RWPE1 (cell line): ENCODE data around the gene TSACC.
A peak's percentile ranks its signal among the peaks of the same experiment; 100 is the strongest.

Source experiments
- CTCF ChIA-PET: fragments of 350-600 bp; sonication (Branson Sonifier 250); formaldehyde crosslinking; extraction: SDS; loops from one replicate; lab custom pipeline; 2021; lab: Yijun Ruan, JAX
- POLR2A ChIA-PET: fragments of 400-600 bp; formaldehyde crosslinking; extraction: SDS; loops from one replicate; lab custom pipeline; 2020; ENCODE audit warnings: antibody characterized with exemption; ENCODE audit not compliant: low non-redundant PET; lab: Yijun Ruan, JAX
- DNase-seq: peaks from one replicate; pipeline ENCODE4 v3.0.0; 2012; ENCODE audit warnings: low spot score
- H3K27ac ChIP-seq: fragments of 450-650 bp; 2 replicates; pipeline ENCODE4 v1.5.1; 2017
- TF ChIP-seq, protein P1 (sequence below): fragments of 450-650 bp; conservative IDR thresholded peaks from 2 replicates; pipeline ENCODE4 v1.5.1; 2017; ENCODE audit warnings: low read depth, mild to moderate bottlenecking

The TSACC gene

DNA sequence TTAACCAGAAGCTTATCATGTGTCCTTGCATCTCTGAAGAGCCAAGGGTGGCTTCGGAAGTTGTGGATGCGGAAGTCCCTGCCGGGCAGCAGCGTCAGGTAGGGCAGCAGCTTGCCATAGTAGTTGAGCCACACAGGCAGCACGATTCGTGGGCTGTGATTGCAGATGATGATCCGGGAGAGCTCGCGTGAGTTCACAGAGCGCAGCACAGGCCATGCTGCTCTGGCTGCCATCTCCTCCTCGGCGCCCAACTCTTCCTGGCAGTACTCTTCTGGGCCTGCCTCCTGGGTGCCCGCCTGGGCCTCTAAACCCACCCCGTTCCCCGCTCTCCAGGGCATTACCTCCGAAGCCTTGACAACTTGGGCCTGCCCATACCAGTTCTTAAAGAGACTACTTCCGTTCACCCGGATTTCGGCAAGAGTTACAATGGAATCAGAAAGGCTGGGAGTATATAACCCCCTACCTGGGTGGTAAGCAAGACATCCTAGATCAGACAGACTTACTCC lies 39.4 kb upstream of the TSACC start, which contains the start of gene VHLL:
TSS of gene VHLL (minus strand) at position 456 of the 506 bp plus-strand sequence. CDS start at position 338, 118 bp downstream.
- POLR2A ChIA-PET = no interaction called here
- peak within 1 kb of the TSS; percentile 4; the same call in 1 of the 2 replicates for H3K27ac ChIP-seq
- DNase-seq = no peak
- TF ChIP-seq, protein P1, sequence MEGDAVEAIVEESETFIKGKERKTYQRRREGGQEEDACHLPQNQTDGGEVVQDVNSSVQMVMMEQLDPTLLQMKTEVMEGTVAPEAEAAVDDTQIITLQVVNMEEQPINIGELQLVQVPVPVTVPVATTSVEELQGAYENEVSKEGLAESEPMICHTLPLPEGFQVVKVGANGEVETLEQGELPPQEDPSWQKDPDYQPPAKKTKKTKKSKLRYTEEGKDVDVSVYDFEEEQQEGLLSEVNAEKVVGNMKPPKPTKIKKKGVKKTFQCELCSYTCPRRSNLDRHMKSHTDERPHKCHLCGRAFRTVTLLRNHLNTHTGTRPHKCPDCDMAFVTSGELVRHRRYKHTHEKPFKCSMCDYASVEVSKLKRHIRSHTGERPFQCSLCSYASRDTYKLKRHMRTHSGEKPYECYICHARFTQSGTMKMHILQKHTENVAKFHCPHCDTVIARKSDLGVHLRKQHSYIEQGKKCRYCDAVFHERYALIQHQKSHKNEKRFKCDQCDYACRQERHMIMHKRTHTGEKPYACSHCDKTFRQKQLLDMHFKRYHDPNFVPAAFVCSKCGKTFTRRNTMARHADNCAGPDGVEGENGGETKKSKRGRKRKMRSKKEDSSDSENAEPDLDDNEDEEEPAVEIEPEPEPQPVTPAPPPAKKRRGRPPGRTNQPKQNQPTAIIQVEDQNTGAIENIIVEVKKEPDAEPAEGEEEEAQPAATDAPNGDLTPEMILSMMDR = no peak
- CTCF ChIA-PET = interaction anchor here (1.2 kb wide), 1 partner anchor 74 kb away, joined by 5 read pairs; no protein-coding TSS in a partner anchor

DNA sequence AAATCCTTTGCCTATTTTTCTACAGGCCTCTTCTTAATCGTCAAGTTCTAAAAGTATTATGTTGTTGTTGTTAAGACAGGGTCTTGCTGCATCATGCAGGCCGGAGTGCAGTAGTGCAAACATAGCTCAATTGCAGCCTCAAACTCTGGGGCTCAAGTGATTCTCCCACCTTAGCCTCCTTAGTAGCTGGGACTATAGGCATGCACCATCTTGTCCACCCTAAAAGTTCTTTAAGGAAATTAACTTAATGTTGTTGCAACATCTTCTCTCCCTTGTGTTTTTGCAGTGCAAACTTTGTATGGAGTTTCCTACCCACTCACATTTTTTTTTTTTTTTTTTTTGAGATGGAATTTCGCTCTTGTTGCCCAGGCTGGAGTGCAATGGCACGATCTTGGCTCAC lies 35.1 kb upstream of the TSACC start:
- ChIA-PET POLR2A (interaction anchor here (0.7 kb wide), 1 partner anchor 19 kb away, joined by 8 read pairs; no protein-coding TSS in a partner anchor), CTCF (interaction anchor here (0.6 kb wide), 1 partner anchor 28 kb away, joined by 3 read pairs; no protein-coding TSS in a partner anchor)
- TF ChIP-seq, protein P1 = no peak
- H3K27ac ChIP-seq = peak overlapping the region; percentile 72
- DNase-seq = no peak

DNA sequence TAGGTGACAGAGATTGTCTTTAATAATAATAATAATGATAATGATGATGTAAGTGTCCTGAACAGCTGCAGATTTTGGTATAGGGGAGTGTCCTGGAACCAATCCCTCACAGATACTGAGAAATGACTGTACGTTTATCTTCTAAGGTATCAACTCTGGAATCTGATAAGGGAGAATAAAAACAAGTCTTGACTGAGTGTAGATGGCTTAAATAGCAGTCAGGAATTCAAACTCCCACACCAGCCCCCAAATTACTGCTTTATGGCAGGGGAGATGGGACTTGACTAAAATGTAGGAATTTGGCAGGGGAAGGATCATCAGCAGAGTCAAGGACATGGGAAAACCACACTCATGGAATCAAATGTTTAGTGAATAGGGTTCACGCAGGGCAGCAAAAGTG lies 33.1 kb upstream of the TSACC start:
- CTCF ChIA-PET = interaction anchor here (0.6 kb wide), 1 partner anchor 44 kb away, joined by 4 read pairs; no protein-coding TSS in a partner anchor
- TF ChIP-seq, protein P1 = no peak
- POLR2A ChIA-PET = no interaction called here
- no peak for DNase-seq
- H3K27ac ChIP-seq = peak overlapping the region; percentile 54

DNA sequence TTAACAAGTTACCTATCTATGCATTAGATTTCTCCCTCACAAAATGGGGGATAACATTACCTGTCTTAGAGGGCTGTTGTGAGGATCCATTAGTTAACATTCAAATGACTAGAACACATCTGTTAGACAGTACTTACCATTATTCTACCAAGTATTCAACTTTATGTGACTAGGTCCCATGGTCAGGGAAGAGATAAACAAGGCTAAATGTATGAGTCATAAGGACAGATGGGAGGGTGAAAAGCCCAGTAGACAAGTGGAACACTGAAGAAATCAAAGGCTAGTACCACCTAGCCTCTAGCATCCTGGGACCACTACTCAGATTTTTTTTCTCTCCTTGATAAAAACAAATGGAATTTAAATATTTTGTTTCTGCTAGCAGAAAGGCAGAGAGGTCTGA lies 30.2 kb upstream of the TSACC start:
- TF ChIP-seq, protein P1 = no peak
- CTCF ChIA-PET = no interaction called here
- POLR2A ChIA-PET = no interaction called here
- DNase-seq = no peak
- H3K27ac ChIP-seq = no peak overlapping the region

DNA sequence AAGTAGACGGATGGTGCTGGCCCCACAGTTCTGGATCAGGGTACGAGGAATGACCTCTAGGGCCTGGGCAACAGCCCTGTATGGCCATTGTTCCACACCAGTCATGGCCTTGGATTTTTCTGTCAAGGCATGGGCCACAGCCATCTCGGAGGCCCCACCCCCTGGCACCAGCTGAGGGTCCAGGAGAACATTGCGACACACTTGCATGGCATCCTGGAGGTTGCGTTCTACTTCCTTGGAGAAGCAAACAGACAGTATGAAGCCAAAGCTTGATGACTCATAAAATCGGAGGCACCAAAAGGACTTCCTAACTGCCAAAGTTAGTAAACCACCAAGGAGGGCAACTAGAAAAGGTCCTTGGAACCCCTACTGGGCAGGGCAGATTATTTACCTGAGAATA lies 27.4 kb upstream of the TSACC start:
- TF ChIP-seq, protein P1 = no peak
- CTCF ChIA-PET = no interaction called here
- peak overlapping the region; percentile 75 for H3K27ac ChIP-seq
- no peak for DNase-seq
- POLR2A ChIA-PET = interaction anchor here (0.7 kb wide), 1 partner anchor 8 kb away, joined by 3 read pairs; no protein-coding TSS in a partner anchor

DNA sequence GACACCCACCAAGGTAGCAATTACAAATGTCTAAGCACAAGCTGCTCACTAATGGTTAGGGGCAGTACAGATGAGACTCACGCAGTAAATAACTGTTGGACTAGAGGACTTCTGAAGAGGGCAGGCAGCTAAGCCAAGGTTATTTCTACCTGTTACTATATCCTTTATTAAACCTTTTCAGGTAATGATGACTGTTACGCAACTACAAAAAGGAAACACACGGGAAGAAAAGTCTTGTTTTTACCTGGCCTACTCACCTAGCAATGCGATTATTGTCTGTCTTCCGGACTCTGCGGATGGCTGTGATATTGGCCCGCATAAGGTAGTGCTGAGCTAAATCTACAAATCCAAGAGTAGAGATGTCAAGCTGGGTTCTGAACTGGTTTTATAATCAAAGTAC lies 21.4 kb upstream of the TSACC start:
- DNase-seq = no peak
- H3K27ac ChIP-seq = no peak overlapping the region
- CTCF ChIA-PET = interaction anchor here (0.5 kb wide), 1 partner anchor 41 kb away, joined by 3 read pairs; no protein-coding TSS in a partner anchor
- POLR2A ChIA-PET = no interaction called here
- TF ChIP-seq, protein P1 = no peak
